ENCODE data around the gene DLX1.

- TF ChIP-seq KLF16 (tag by site-specific recombination; IDR thresholded peaks at IDR 0.05) (no peak), ZNF423 (tag by site-specific recombination; IDR thresholded peaks at IDR 0.05) (no peak), CTCF (tag by site-specific recombination; IDR thresholded peaks at IDR 0.05) (no peak), ZBTB1 (tag by site-specific recombination; IDR thresholded peaks at IDR 0.05) (no peak), ZBTB21 (tag by site-specific recombination; IDR thresholded peaks at IDR 0.05) (no peak), PRDM4 (tag by site-specific recombination; IDR thresholded peaks at IDR 0.05) (no peak)
Measured at GRCh38 chr2:172046866-172047565, 38.3 kb upstream of the DLX1 start.
